K562 (cell line): Measurements from ENCODE around the gene TBC1D7. TPM values are rescaled to one million over a fixed set of nuclear protein-coding genes. Genes with fewer than 3 reads are reported as not detected.

Experiments
- ATAC-seq: fragments of 200-7000 bp; cut with Tn5 transposase; 3 replicates; pipeline ENCODE4 v1.9.1; 2020; ENCODE audit warnings: moderate library complexity
- BruUV-seq: library from RNA; stranded (reverse); fragments of 400-500 nt; replicated peaks from 2 replicates; lab custom pipeline; 2021; lab: Mats Ljungman, UMichigan
- CTCF ChIA-PET: fragments of 300-600 bp; formaldehyde crosslinking; extraction: SDS; loops from one replicate; lab custom pipeline; 2021; ENCODE audit warnings: low intra/inter-chr PET ratio; lab: Yijun Ruan, JAX
- POLR2A ChIA-PET: fragments of 300-600, 350-650 bp; sonication (Branson Sonifier 250); formaldehyde crosslinking; extraction: SDS; loops from one replicate; lab custom pipeline; 2021; ENCODE audit warnings: antibody characterized with exemption, inconsistent platforms; lab: Yijun Ruan, JAX
- DNase-seq, 4 experiments: peaks; one replicate each; pipeline versions ENCODE4 v3.0.0 to v3.0.0-alpha.2; 2011 to 2018; ENCODE audit warnings: low spot score in 3 of 4, mixed read lengths in 3 of 4; ENCODE audit errors: extremely low read depth in 1 of 4
- FAIRE-seq: peaks from 2 replicates; lab custom pipeline; 2011; peaks lifted over from hg19 to GRCh38; lab: Jason Lieb, UNC
- H2AFZ ChIP-seq: 2 replicates; pipeline ENCODE4 v1.6.0; 2011; ENCODE audit warnings: low read depth, low read length, control low read depth, inconsistent platforms
- H3K27ac ChIP-seq: fragments of 200-600 bp; 3 replicates; pipeline ENCODE4 v1.8.0; 2011; ENCODE audit warnings: low read depth, mild to moderate bottlenecking, control low read depth, inconsistent platforms, low read length, moderate library complexity, mixed read lengths; ENCODE audit errors: extremely low read depth
- H3K27me3 ChIP-seq, 2 experiments: fragments of 300-600 bp in 1 of 2; 2 replicates in 1 of 2; 3 replicates in 1 of 2; pipeline versions ENCODE4 v1.6.0 to v1.8.0; 2011; ENCODE audit warnings: inconsistent platforms in 2 of 2, low read length in 2 of 2, mild to moderate bottlenecking in 1 of 2, mixed read lengths in 1 of 2, moderate library complexity in 1 of 2; ENCODE audit not compliant: control insufficient read depth in 2 of 2, insufficient read depth in 2 of 2
- H3K36me3 ChIP-seq: fragments of 300-600 bp; 3 replicates; pipeline ENCODE4 v1.8.0; 2011; ENCODE audit warnings: mild to moderate bottlenecking, low read length, inconsistent platforms; ENCODE audit not compliant: control insufficient read depth, insufficient read depth
- H3K4me1 ChIP-seq, 2 experiments: fragments of 200-600 bp in 1 of 2; replicated peaks in 1 of 2; 2 replicates in 1 of 2; 3 replicates in 1 of 2; pipeline versions ENCODE4 v1.5.1 to v1.8.0; 2011; ENCODE audit warnings: inconsistent platforms in 2 of 2, low read length in 2 of 2, mild to moderate bottlenecking in 1 of 2, mixed read lengths in 1 of 2, moderate library complexity in 1 of 2; ENCODE audit not compliant: control insufficient read depth in 2 of 2, insufficient read depth in 2 of 2
- H3K4me2 ChIP-seq: 2 replicates; pipeline ENCODE4 v1.6.1; 2011; ENCODE audit warnings: low read length, control low read depth, inconsistent platforms, mixed read lengths; ENCODE audit not compliant: insufficient read depth
- H3K4me3 ChIP-seq: fragments of 200-600 bp; sonication (generic), shearing (Covaris generic); 2 replicates; pipeline ENCODE4 v1.5.1; 2016; ENCODE audit warnings: control low read depth, inconsistent platforms
- H3K79me2 ChIP-seq: fragments of 200-600 bp; 3 replicates; pipeline ENCODE4 v1.8.0; 2011; ENCODE audit warnings: low read length, inconsistent platforms; ENCODE audit not compliant: control insufficient read depth, insufficient read depth
- H3K9ac ChIP-seq, 2 experiments: 2 replicates each; pipeline versions ENCODE4 v1.6.0 to v1.6.1; 2011; ENCODE audit warnings: low read depth in 2 of 2, low read length in 2 of 2, control low read depth in 1 of 2, inconsistent platforms in 1 of 2, mild to moderate bottlenecking in 1 of 2, mixed read lengths in 1 of 2; ENCODE audit not compliant: insufficient read depth in 1 of 2
- H3K9me1 ChIP-seq: one replicate; pipeline ENCODE4 v1.6.0; 2011; ENCODE audit warnings: inconsistent platforms, mild to moderate bottlenecking, low read length, moderate library complexity; ENCODE audit not compliant: control insufficient read depth, insufficient read depth
- H3K9me3 ChIP-seq: replicated peaks from 2 replicates; pipeline ENCODE4 v1.5.1; 2011; ENCODE audit warnings: low read depth, low read length, inconsistent platforms; ENCODE audit not compliant: control insufficient read depth, insufficient read depth
- H4K20me1 ChIP-seq: replicated peaks from 2 replicates; pipeline ENCODE4 v1.6.1; 2011; ENCODE audit warnings: low read length, inconsistent platforms, mixed read lengths; ENCODE audit not compliant: control insufficient read depth, insufficient read depth
- C11orf30 ChIP-seq: fragments of 450-650 bp; IDR thresholded peaks from 2 replicates; pipeline ENCODE4 v1.6.1; 2016; ENCODE audit warnings: low read depth, mild to moderate bottlenecking
- DACH1 ChIP-seq: fragments of 450-650 bp; IDR thresholded peaks from 2 replicates; pipeline ENCODE4 v1.6.1; 2018; ENCODE audit not compliant: partially characterized antibody
- ELF2 ChIP-seq: fragments of 250-450 bp; sonication (Bioruptor Pico); IDR thresholded peaks from 2 replicates; pipeline ENCODE4 v1.5.0; 2021; ENCODE audit warnings: mild to moderate bottlenecking
- HDAC3 ChIP-seq: fragments of 450-650 bp; IDR thresholded peaks from 2 replicates; pipeline ENCODE4 v1.6.1; 2018; ENCODE audit warnings: borderline replicate concordance, mild to moderate bottlenecking, moderate library complexity; ENCODE audit not compliant: partially characterized antibody
- HDGF ChIP-seq: fragments of 450-650 bp; IDR thresholded peaks from 2 replicates; pipeline ENCODE4 v1.6.1; 2016
- HNRNPH1 ChIP-seq: fragments of 200-400 bp; formaldehyde crosslinking; optimal IDR thresholded peaks from 2 replicates; pipeline ENCODE3; 2017; ENCODE audit warnings: low read depth, mild to moderate bottlenecking, low read length, moderate library complexity
- MBD1 ChIP-seq: fragments of 250-450 bp; sonication (Bioruptor Pico); IDR thresholded peaks from 2 replicates; pipeline ENCODE4 v1.8.0; 2022; ENCODE audit warnings: inconsistent platforms
- NELFE ChIP-seq: IDR thresholded peaks from 2 replicates; pipeline ENCODE4 v1.6.1; 2011; ENCODE audit warnings: mild to moderate bottlenecking; ENCODE audit not compliant: insufficient read depth, insufficient read length
- NFYB ChIP-seq: IDR thresholded peaks from 2 replicates; pipeline ENCODE4 v1.6.1; 2011; ENCODE audit warnings: mild to moderate bottlenecking, moderate library complexity; ENCODE audit not compliant: insufficient read length; ENCODE audit errors: extremely low read depth
- SIN3B ChIP-seq: fragments of 450-650 bp; IDR thresholded peaks from 2 replicates; pipeline ENCODE4 v1.6.1; 2017; ENCODE audit warnings: low read depth, mild to moderate bottlenecking, moderate library complexity
- SMARCA4 ChIP-seq: fragments of 450-650 bp; IDR thresholded peaks from 2 replicates; pipeline ENCODE4 v1.6.1; 2016
- SMARCA5 ChIP-seq: fragments of 450-650 bp; IDR thresholded peaks from 2 replicates; pipeline ENCODE4 v1.6.1; 2016
- SNAPC5 ChIP-seq: fragments of 250-450 bp; sonication (Bioruptor Pico); IDR thresholded peaks from 2 replicates; pipeline ENCODE4 v1.8.0; 2021; ENCODE audit warnings: moderate library complexity, mild to moderate bottlenecking, inconsistent platforms
- SRSF3 ChIP-seq: fragments of 200-400 bp; formaldehyde crosslinking; IDR thresholded peaks from 2 replicates; pipeline ENCODE4 v1.6.1; 2016; ENCODE audit warnings: mild to moderate bottlenecking, low read length, moderate library complexity; ENCODE audit not compliant: insufficient read depth
- SUPT5H ChIP-seq: fragments of 450-650 bp; IDR thresholded peaks from 2 replicates; pipeline ENCODE4 v1.6.1; 2016
- TAL1 ChIP-seq: fragments of 450-650 bp; IDR thresholded peaks from 2 replicates; pipeline ENCODE4 v1.6.1; 2016; ENCODE audit warnings: mild to moderate bottlenecking
- ZBTB1 ChIP-seq: sonication (generic); formaldehyde crosslinking; IDR thresholded peaks from 2 replicates; pipeline ENCODE4 v1.8.1; 2023; ENCODE audit warnings: missing genetic modification reagents, low read depth, mild to moderate bottlenecking, borderline replicate concordance
- ZBTB5 ChIP-seq: fragments of 450-650 bp; IDR thresholded peaks from 2 replicates; pipeline ENCODE4 v1.6.1; 2017; ENCODE audit warnings: antibody characterized with exemption
- ZNF3 ChIP-seq: fragments of 250-450 bp; sonication (Bioruptor Pico); IDR thresholded peaks from 2 replicates; pipeline ENCODE4 v1.5.0; 2021; ENCODE audit warnings: mild to moderate bottlenecking, moderate library complexity
- ZNF431 ChIP-seq: sonication (generic); formaldehyde crosslinking; IDR thresholded peaks from 2 replicates; pipeline ENCODE4 v1.8.0; 2022; ENCODE audit warnings: mild to moderate bottlenecking, missing genetic modification reagents
- ZNF766 ChIP-seq: fragments of 200-800 bp; sonication (Bioruptor generic); conservative IDR thresholded peaks from 2 replicates; pipeline ENCODE4 v1.6.1; 2016; ENCODE audit warnings: missing genetic modification characterization, missing compliant biosample characterization
- ZNF785 ChIP-seq: fragments of 250-450 bp; sonication (Bioruptor Pico); IDR thresholded peaks from 2 replicates; pipeline ENCODE4 v1.4.0; 2020; ENCODE audit warnings: mild to moderate bottlenecking
- WGBS: fragments of 100-300 bp; shearing (Covaris generic); methylation state at CpG from one replicate; pipeline ENCODE4 v1.1.6; 2016; ENCODE audit warnings: low coverage, mixed read lengths; ENCODE audit not compliant: insufficient coverage; ENCODE audit errors: missing lambda C conversion rate; 5-methylcytosine and 5-hydroxymethylcytosine counted together
- in situ Hi-C: fragments of 300-500 bp; cut with MboI; formaldehyde crosslinking; loops from 4 replicates; pipeline ENCODE4 v1.15.0; 2018; ENCODE audit warnings: inconsistent platforms, mixed read lengths
- intact Hi-C: fragments of 100-400 bp; cut with micrococcal nuclease; formaldehyde crosslinking; loops from 2 replicates; pipeline ENCODE4 v1.14.2; 2022
- polyA plus RNA-seq, 8 experiments: library from polyadenylated mRNA; depleted of rRNA in 4 of 8; stranded (reverse) in 5 of 8; unstranded in 3 of 8; fragments of >200 nt; fragmentation: Nextera tagmentation in 2 of 8; fragmentation: Illumina TruSeq in 1 of 8; extraction: Ambion mirVana in 2 of 8; extraction: Trizol in 1 of 8; gene quantifications; 2 replicates each; pipeline versions ENCODE4 v1.2.1 to v1.2.3, GENCODE V29; 2011 to 2014; ENCODE audit warnings: inconsistent platforms in 1 of 8, missing spikeins in 1 of 8
- total RNA-seq, 7 experiments: library from RNA; depleted of rRNA in 6 of 7; stranded (reverse); fragments of >200 nt in 6 of 7; fragmentation: Illumina TruSeq in 2 of 7; extraction: Trizol in 2 of 7; gene quantifications; 2 replicates each; pipeline versions ENCODE4 v1.2.1 to v1.2.3, GENCODE V29; 2011 to 2021; ENCODE audit warnings: low replicate concordance in 1 of 7

Gene TBC1D7
- total and polyA plus RNA-seq, 9 of the 15 experiments (the other 6 are each of a cell fraction or from before 2014, with no cell fraction given): 49.4 to 107 (median 61.1) TPM

GRCh38 chr6:13372688-13373487 lies 44.6 kb upstream of the TBC1D7 start:
- H2AFZ ChIP-seq: no peak overlapping the region
- 5% methylated on average over 9 of the region's 9 CpGs for WGBS
- TF ChIP-seq NFYB: no peak
- no peak for TF ChIP-seq ZBTB1 (CRISPR knock-in tag)
- TF ChIP-seq SUPT5H: no peak
- TF ChIP-seq TAL1: no peak
- no peak for TF ChIP-seq ELF2 (CRISPR knock-in tag)
- TF ChIP-seq SIN3B: no peak
- TF ChIP-seq SMARCA5: no peak
- no peak for TF ChIP-seq SRSF3
- TF ChIP-seq ZBTB5: no peak
- no peak for TF ChIP-seq NELFE
- TF ChIP-seq HDAC3: no peak
- TF ChIP-seq HDGF: no peak
- no peak for TF ChIP-seq ZNF3 (CRISPR knock-in tag)
- no peak for TF ChIP-seq DACH1
- TF ChIP-seq SMARCA4: no peak
- no peak for TF ChIP-seq ZNF785
- TF ChIP-seq C11orf30: no peak
- no peak for TF ChIP-seq MBD1
- 0 out of 2 replicates have a peak, but pooled peaks have one; percentile 18 for TF ChIP-seq ZNF766 (CRISPR knock-in tag)
- TF ChIP-seq SNAPC5: no peak
- TF ChIP-seq ZNF431 (CRISPR knock-in tag): no peak
- TF ChIP-seq HNRNPH1: no peak

More at GRCh38 chr6:13372688-13373487, 44.6 kb upstream of the TBC1D7 start:
- ChIA-PET POLR2A (interaction anchor here (0.8 to 1.5 kb wide), 3 partner anchors 8 to 18 kb away, joined by 4 to 6 read pairs (median 5); no protein-coding TSS in a partner anchor), CTCF (no interaction called here)
- Histone ChIP-seq H3K27ac (no peak overlapping the region), H3K9me1 (no peaks in the 10 kb centered on the region), H3K36me3 (no peaks in the 10 kb centered on the region), H3K27me3 (peaks cover 0 to 20% of the 10 kb centered on the region in 2 experiments; a peak in 3 of 5 replicates), H3K4me2 (no peak overlapping the region), H3K9ac (no peak overlapping the region), H3K4me3 (no peak overlapping the region), H3K4me1 (no peaks in the 10 kb centered on the region; a peak in 2 of 5 replicates), H3K79me2 (no peaks in the 10 kb centered on the region), H4K20me1 (peaks cover 9% of the 10 kb centered on the region; the same call in 1 of the 2 replicates), H3K9me3 (no peaks in the 10 kb centered on the region)
- FAIRE-seq (no peak), ATAC-seq (no peak), DNase-seq (no peak)
- in situ Hi-C loops (no loop called here), intact Hi-C loops (no loop called here)
- BruUV-seq: no TSS peak
